HL-60 (cell line): ENCODE data around the gene RENBP.

Source experiments
- DNase-seq, 2 experiments: peaks; one replicate each; pipeline ENCODE4 v3.0.0-alpha.2; 2010 to 2020; ENCODE audit warnings: low read depth in 1 of 2, low spot score in 1 of 2
- H3K27ac ChIP-seq: fragments of 250-450 bp; sonication (Bioruptor Pico); replicated peaks from 2 replicates; pipeline ENCODE4 v1.5.1; 2020; ENCODE audit warnings: mild to moderate bottlenecking, moderate library complexity
- H3K27me3 ChIP-seq: fragments of 250-450 bp; sonication (Bioruptor Pico); 2 replicates; pipeline ENCODE4 v1.5.1; 2021; ENCODE audit warnings: mild to moderate bottlenecking, moderate library complexity; ENCODE audit not compliant: insufficient read depth, poor library complexity, severe bottlenecking
- H3K4me3 ChIP-seq: replicated peaks from 2 replicates; pipeline ENCODE4 v1.5.1; 2011; ENCODE audit warnings: mild to moderate bottlenecking, control low read depth, low read length; ENCODE audit not compliant: insufficient read depth
- GABPA ChIP-seq: IDR thresholded peaks from 2 replicates; pipeline ENCODE4 v1.6.1; 2012; ENCODE audit warnings: low read depth
- POLR2AphosphoS5 ChIP-seq: IDR thresholded peaks from 2 replicates; pipeline ENCODE4 v1.6.1; 2012; ENCODE audit warnings: low read depth
- SPI1 ChIP-seq: IDR thresholded peaks from 2 replicates; pipeline ENCODE4 v1.6.1; 2012; ENCODE audit warnings: low read depth, mild to moderate bottlenecking, borderline replicate concordance
- TF ChIP-seq, protein P1 (sequence below): IDR thresholded peaks from 2 replicates; pipeline ENCODE4 v1.6.1; 2012; ENCODE audit warnings: low read depth; ENCODE audit not compliant: insufficient replicate concordance
- TF ChIP-seq, protein P2 (sequence below): IDR thresholded peaks from one replicate; pipeline ENCODE4 v1.5.1; 2011; ENCODE audit warnings: low read length, control low read depth, inconsistent platforms; ENCODE audit not compliant: insufficient read depth

Gene RENBP

DNA sequence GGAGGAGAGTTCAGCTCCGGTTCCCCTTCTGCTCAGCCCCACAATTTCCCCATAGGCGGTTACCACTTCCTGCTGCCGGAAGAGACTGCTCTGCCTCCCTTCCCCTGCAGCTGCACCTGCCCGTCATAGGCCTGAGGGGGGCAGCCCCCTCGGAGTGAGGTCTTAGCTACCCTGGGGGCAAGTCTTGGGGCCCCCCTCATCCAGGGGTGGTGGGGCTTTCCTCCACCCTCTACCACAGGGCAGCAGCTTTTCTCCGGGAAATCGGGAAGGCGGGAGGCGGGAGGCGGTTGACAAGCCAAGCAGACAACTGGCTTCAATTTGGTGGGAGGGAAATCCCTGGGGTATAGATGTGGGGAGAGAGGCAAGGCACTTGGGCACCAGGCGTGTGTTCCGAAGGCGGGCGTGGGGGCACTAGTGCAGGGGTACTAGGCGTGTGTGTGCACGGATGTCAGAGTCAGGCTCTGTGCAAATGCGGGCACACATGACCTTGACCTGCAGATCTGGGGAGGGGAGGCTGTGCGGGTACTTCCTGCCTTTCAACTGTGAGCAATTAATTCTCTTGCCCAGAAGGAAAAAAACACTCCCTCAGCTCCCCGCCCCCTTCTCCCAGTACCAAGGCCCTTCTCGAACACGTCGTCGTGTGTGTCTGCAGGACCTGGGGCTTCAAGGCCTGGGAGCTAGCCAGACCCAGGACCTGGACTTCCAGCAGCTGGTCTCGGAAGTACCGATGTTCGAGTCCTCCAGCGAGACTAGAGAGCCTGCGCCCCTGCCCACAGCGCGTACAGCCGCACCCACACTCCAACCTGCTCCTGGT lies 17.4 kb downstream of the RENBP start:
- Histone ChIP-seq H3K4me3 (peak overlapping the region; percentile 59), H3K27me3 (no peaks in the 10 kb centered on the region), H3K27ac (peak overlapping the region; percentile 100)
- peak; percentile 71 to 98 for DNase-seq
- TF ChIP-seq SPI1, result peak; percentile 73; the same call in 1 of the 2 replicates
- TF ChIP-seq GABPA, result peak; percentile 61
- TF ChIP-seq POLR2AphosphoS5, result peak; percentile 99
- TF ChIP-seq, protein P1, sequence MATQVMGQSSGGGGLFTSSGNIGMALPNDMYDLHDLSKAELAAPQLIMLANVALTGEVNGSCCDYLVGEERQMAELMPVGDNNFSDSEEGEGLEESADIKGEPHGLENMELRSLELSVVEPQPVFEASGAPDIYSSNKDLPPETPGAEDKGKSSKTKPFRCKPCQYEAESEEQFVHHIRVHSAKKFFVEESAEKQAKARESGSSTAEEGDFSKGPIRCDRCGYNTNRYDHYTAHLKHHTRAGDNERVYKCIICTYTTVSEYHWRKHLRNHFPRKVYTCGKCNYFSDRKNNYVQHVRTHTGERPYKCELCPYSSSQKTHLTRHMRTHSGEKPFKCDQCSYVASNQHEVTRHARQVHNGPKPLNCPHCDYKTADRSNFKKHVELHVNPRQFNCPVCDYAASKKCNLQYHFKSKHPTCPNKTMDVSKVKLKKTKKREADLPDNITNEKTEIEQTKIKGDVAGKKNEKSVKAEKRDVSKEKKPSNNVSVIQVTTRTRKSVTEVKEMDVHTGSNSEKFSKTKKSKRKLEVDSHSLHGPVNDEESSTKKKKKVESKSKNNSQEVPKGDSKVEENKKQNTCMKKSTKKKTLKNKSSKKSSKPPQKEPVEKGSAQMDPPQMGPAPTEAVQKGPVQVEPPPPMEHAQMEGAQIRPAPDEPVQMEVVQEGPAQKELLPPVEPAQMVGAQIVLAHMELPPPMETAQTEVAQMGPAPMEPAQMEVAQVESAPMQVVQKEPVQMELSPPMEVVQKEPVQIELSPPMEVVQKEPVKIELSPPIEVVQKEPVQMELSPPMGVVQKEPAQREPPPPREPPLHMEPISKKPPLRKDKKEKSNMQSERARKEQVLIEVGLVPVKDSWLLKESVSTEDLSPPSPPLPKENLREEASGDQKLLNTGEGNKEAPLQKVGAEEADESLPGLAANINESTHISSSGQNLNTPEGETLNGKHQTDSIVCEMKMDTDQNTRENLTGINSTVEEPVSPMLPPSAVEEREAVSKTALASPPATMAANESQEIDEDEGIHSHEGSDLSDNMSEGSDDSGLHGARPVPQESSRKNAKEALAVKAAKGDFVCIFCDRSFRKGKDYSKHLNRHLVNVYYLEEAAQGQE, result peak; percentile 50
- TF ChIP-seq, protein P2, sequence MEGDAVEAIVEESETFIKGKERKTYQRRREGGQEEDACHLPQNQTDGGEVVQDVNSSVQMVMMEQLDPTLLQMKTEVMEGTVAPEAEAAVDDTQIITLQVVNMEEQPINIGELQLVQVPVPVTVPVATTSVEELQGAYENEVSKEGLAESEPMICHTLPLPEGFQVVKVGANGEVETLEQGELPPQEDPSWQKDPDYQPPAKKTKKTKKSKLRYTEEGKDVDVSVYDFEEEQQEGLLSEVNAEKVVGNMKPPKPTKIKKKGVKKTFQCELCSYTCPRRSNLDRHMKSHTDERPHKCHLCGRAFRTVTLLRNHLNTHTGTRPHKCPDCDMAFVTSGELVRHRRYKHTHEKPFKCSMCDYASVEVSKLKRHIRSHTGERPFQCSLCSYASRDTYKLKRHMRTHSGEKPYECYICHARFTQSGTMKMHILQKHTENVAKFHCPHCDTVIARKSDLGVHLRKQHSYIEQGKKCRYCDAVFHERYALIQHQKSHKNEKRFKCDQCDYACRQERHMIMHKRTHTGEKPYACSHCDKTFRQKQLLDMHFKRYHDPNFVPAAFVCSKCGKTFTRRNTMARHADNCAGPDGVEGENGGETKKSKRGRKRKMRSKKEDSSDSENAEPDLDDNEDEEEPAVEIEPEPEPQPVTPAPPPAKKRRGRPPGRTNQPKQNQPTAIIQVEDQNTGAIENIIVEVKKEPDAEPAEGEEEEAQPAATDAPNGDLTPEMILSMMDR, result no peak

DNA sequence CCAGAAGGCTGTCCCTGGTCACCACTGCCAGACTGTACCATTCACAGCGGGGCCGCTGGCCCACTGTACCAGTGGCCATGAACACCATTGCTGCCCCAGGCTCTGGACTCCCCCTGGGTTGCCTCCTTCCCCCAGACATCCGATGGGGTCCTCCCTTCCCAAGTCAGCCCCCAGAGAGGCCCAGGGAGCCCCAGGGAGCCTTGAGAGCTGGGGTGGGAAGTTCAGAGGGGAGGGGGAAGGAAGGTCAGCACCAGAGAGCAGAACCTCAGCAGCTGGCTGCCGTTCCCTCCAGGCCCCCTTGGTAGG lies 17.9 kb downstream of the RENBP start:
- DNase-seq, result peak in 1 of 2 experiments; percentile 83
- Histone ChIP-seq H3K4me3 (peak overlapping the region; percentile 59), H3K27ac (peak overlapping the region; percentile 100)

DNA sequence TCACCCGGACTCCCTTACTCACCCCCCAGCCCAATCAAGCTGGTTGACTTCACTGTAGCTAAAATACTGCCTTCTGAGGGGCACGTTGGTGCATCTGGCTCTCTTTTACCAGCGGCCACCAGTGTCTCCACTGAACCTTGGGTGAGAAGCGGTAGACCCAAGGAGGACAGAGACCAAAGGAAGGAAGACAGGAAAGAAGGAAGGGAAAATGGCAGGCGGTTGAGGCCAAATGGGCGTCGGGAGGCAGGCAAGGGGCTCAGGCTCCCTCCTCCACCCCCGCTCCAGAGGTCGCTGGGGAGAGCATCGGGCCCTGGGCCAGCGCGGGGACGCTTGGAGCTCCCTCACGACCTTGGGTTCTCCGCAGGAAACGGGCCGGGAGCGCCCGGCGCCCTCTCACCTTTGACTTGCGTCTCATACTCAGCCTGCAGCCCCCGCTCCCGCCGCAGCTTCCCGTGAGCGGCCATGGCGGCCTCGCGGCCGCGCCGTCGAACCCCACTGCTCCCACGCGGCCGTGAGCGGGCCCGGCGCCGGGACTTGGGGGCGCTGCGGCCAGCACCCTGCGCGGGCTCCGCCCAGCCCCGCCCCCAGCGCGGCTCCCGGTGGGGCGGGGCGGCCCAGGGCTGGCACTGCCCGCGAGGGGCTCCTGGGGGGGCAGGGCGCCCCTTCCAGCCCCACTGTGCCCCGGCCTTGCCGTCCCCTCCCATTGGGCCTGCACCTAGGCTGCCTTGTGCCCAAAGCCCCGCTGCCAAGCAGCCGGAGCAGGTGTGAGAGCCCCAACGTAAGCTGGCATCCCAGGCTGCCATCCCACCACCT lies 18.5 kb downstream of the RENBP start, which contains the start of gene ARHGAP4:
ARHGAP4 (minus strand) TSS at position 526 of the 813 bp plus-strand sequence; CDS start at position 464, 62 bp downstream.
- peak; percentile 48 to 57 for DNase-seq
- Histone ChIP-seq H3K27ac (peak within 1 kb of the TSS; percentile 100), H3K4me3 (peak within 1 kb of the TSS; percentile 59)

More for the DNA sequence above, 17.9 kb downstream of the RENBP start:
- no peak for TF ChIP-seq POLR2AphosphoS5
- no peak for TF ChIP-seq GABPA
- TF ChIP-seq, protein P2, result no peak
- TF ChIP-seq, protein P1, result no peak
- TF ChIP-seq SPI1, result no peak
- no peaks in the 10 kb centered on the region for H3K27me3 ChIP-seq

More for the DNA sequence above, 18.5 kb downstream of the RENBP start, which contains the start of gene ARHGAP4:
- H3K27me3 ChIP-seq, result no peaks in the 10 kb centered on the region
- no peak for TF ChIP-seq GABPA
- TF ChIP-seq, protein P2, result no peak
- TF ChIP-seq, protein P1, result no peak
- TF ChIP-seq SPI1, result no peak
- TF ChIP-seq POLR2AphosphoS5, result peak; percentile 52; the same call in 1 of the 2 replicates
